IMR-90 (cell line): ENCODE results near the gene SLC25A44. TPM values are rescaled to one million over a fixed set of nuclear protein-coding genes. Genes with fewer than 3 reads are reported as not detected.
A peak's percentile ranks its signal among the peaks of the same experiment; 100 is the strongest.

Experiments
- ATAC-seq: fragments of 200-7000 bp; cut with Tn5 transposase; 2 replicates; pipeline ENCODE4 v1.9.1; 2020; ENCODE audit warnings: low read depth, mild to moderate bottlenecking, moderate library complexity
- BruUV-seq: library from RNA; stranded (reverse); fragments of 400-500 nt; replicated peaks from 2 replicates; lab custom pipeline; 2021; lab: Mats Ljungman, UMichigan
- CTCF ChIA-PET: fragments of 300-600 bp; formaldehyde crosslinking; extraction: SDS; loops from one replicate; lab custom pipeline; 2021; ENCODE audit warnings: antibody characterized with exemption; lab: Yijun Ruan, JAX
- POLR2A ChIA-PET: fragments of 300-600 bp; sonication (Branson Sonifier 250); formaldehyde crosslinking; loops from one replicate; lab custom pipeline; 2022; ENCODE audit warnings: antibody characterized with exemption; ENCODE audit not compliant: unreplicated experiment; lab: Charles Lee
- DNase-seq: peaks from one replicate; pipeline ENCODE4 v3.0.0; 2013
- H2AFZ ChIP-seq: replicated peaks from 2 replicates; pipeline ENCODE3; 2013; ENCODE audit warnings: low read length, mild to moderate bottlenecking; ENCODE audit not compliant: poor library complexity
- H2AK5ac ChIP-seq: 2 replicates; pipeline ENCODE4 v1.6.1; 2013; ENCODE audit warnings: low read depth, low read length, inconsistent platforms
- H2AK9ac ChIP-seq: replicated peaks from 2 replicates; pipeline ENCODE3; 2013; ENCODE audit warnings: mild to moderate bottlenecking, low read depth, low read length, moderate library complexity; ENCODE audit not compliant: poor library complexity
- H2BK120ac ChIP-seq: 2 replicates; pipeline ENCODE4 v1.6.1; 2013; ENCODE audit warnings: low read depth, low read length, inconsistent platforms
- H2BK15ac ChIP-seq: 3 replicates; pipeline ENCODE4 v1.6.1; 2013; ENCODE audit warnings: low read depth, low read length, inconsistent platforms
- H2BK20ac ChIP-seq: 2 replicates; pipeline ENCODE4 v1.6.1; 2013; ENCODE audit warnings: low read depth, mild to moderate bottlenecking, inconsistent platforms, low read length, moderate library complexity
- H2BK5ac ChIP-seq: 2 replicates; pipeline ENCODE4 v1.6.1; 2013; ENCODE audit warnings: mild to moderate bottlenecking, low read depth, low read length, inconsistent platforms; ENCODE audit not compliant: poor library complexity, severe bottlenecking
- H3K14ac ChIP-seq: replicated peaks from 2 replicates; pipeline ENCODE4 v1.6.1; 2013; ENCODE audit warnings: low read depth, low read length, inconsistent platforms
- H3K18ac ChIP-seq: 2 replicates; pipeline ENCODE4 v1.6.1; 2013; ENCODE audit warnings: low read depth, low read length, control low read depth
- H3K23ac ChIP-seq: 2 replicates; pipeline ENCODE4 v1.6.1; 2013; ENCODE audit warnings: low read depth, low read length, inconsistent platforms
- H3K27ac ChIP-seq: 2 replicates; pipeline ENCODE4 v1.5.1; 2013; ENCODE audit warnings: mild to moderate bottlenecking, control low read depth, low read length; ENCODE audit not compliant: insufficient read depth
- H3K27me3 ChIP-seq: 2 replicates; pipeline ENCODE4 v1.6.1; 2013; ENCODE audit warnings: low read length; ENCODE audit not compliant: control insufficient read depth, insufficient read depth
- H3K36me3 ChIP-seq: 2 replicates; pipeline ENCODE4 v1.6.1; 2013; ENCODE audit warnings: low read length, mixed read lengths; ENCODE audit not compliant: control insufficient read depth, insufficient read depth
- H3K4ac ChIP-seq: 2 replicates; pipeline ENCODE4 v1.6.1; 2013; ENCODE audit warnings: low read depth, low read length, inconsistent platforms
- H3K4me1 ChIP-seq: 2 replicates; pipeline ENCODE4 v1.6.1; 2013; ENCODE audit warnings: low read length, mixed read lengths; ENCODE audit not compliant: control insufficient read depth, insufficient read depth
- H3K4me2 ChIP-seq: 2 replicates; pipeline ENCODE4 v1.6.1; 2013; ENCODE audit warnings: low read depth, mild to moderate bottlenecking, control low read depth, low read length, moderate library complexity
- H3K4me3 ChIP-seq: 2 replicates; pipeline ENCODE4 v1.5.1; 2013; ENCODE audit warnings: low read depth, mild to moderate bottlenecking, control low read depth, low read length, moderate library complexity; ENCODE audit not compliant: insufficient read depth
- H3K56ac ChIP-seq: 2 replicates; pipeline ENCODE4 v1.6.1; 2013; ENCODE audit warnings: low read length, inconsistent platforms; ENCODE audit not compliant: insufficient read depth; ENCODE audit errors: extremely low read depth
- H3K79me1 ChIP-seq, 2 experiments: 2 replicates each; pipeline ENCODE4 v1.6.1; 2013; ENCODE audit warnings: low read length in 2 of 2, inconsistent platforms in 1 of 2, low read depth in 1 of 2
- H3K9ac ChIP-seq: 2 replicates; pipeline ENCODE4 v1.6.1; 2013; ENCODE audit warnings: low read depth, low read length, control low read depth
- H3K9me1 ChIP-seq: 2 replicates; pipeline ENCODE4 v1.6.1; 2013; ENCODE audit warnings: low read length, inconsistent platforms; ENCODE audit not compliant: insufficient read depth
- H3K9me3 ChIP-seq: 2 replicates; pipeline ENCODE4 v1.6.1; 2013; ENCODE audit warnings: low read length; ENCODE audit not compliant: control insufficient read depth, insufficient read depth
- H4K20me1 ChIP-seq: 2 replicates; pipeline ENCODE4 v1.6.1; 2013; ENCODE audit warnings: low read length, inconsistent platforms; ENCODE audit not compliant: insufficient read depth
- H4K5ac ChIP-seq: 2 replicates; pipeline ENCODE4 v1.6.1; 2013; ENCODE audit warnings: mild to moderate bottlenecking, low read depth, low read length, control low read depth
- H4K8ac ChIP-seq, 2 experiments: 2 replicates each; pipeline ENCODE4 v1.6.1; 2013; ENCODE audit warnings: low read depth in 2 of 2, low read length in 2 of 2, control low read depth in 1 of 2, inconsistent platforms in 1 of 2
- H4K91ac ChIP-seq: 2 replicates; pipeline ENCODE4 v1.6.1; 2013; ENCODE audit warnings: low read depth, low read length, inconsistent platforms; ENCODE audit not compliant: insufficient read depth
- BHLHE40 ChIP-seq: fragments of 150-350 bp; IDR thresholded peaks from 2 replicates; pipeline ENCODE4 v1.6.1; 2016; ENCODE audit warnings: mild to moderate bottlenecking, low read depth, low read length
- FOS ChIP-seq: fragments of 150-350 bp; IDR thresholded peaks from 2 replicates; pipeline ENCODE4 v1.6.1; 2016; ENCODE audit warnings: low read depth, low read length
- NFE2L2 ChIP-seq: fragments of 150-350 bp; IDR thresholded peaks from 2 replicates; pipeline ENCODE4 v1.6.1; 2016; ENCODE audit warnings: low read depth, mild to moderate bottlenecking, low read length
- RAD21 ChIP-seq: IDR thresholded peaks from 2 replicates; pipeline ENCODE4 v1.6.1; 2012; ENCODE audit warnings: low read length, improper control_type of control experiment
- RCOR1 ChIP-seq: IDR thresholded peaks from 2 replicates; pipeline ENCODE4 v1.6.1; 2012; ENCODE audit warnings: mild to moderate bottlenecking, low read length, improper control_type of control experiment; ENCODE audit not compliant: insufficient replicate concordance
- WGBS, 2 experiments: methylation state at CpG; one replicate each; pipeline versions ENCODE4 v1.1.5 to v1.1.7; 2013; ENCODE audit warnings: missing lambda C conversion rate in 2 of 2; ENCODE audit not compliant: insufficient read length in 1 of 2; ENCODE audit errors: extremely low coverage in 2 of 2; 5-methylcytosine and 5-hydroxymethylcytosine counted together
- dilution Hi-C: fragments of 300-500 bp; cut with HindIII; formaldehyde crosslinking; loops from one replicate; pipeline ENCODE4 v1.14.3; 2018; ENCODE audit warnings: low sequenced_read_pairs; ENCODE audit not compliant: unreplicated experiment
- in situ Hi-C: fragments of 300-500 bp; cut with MboI; formaldehyde crosslinking; loops from 3 replicates; pipeline ENCODE4 v1.14.3; 2019; ENCODE audit warnings: low sequenced_read_pairs, inconsistent platforms, mixed read lengths
- intact Hi-C: fragments of 100-400 bp; cut with micrococcal nuclease; formaldehyde crosslinking; loops from 2 replicates; pipeline ENCODE4 v1.10.0; 2022
- polyA plus RNA-seq, 3 experiments: library from polyadenylated mRNA; depleted of rRNA; stranded (reverse); fragments of >200 nt; gene quantifications; 2 replicates each; pipeline ENCODE4 v1.2.3, GENCODE V29; 2012; ENCODE audit warnings: low replicate concordance in 1 of 3
- total RNA-seq: library from RNA; depleted of rRNA; stranded (reverse); fragments of >200 nt; gene quantifications from 2 replicates; pipeline ENCODE4 v1.2.3, GENCODE V29; 2012
- TF ChIP-seq, protein P1 (sequence below): fragments of 150-350 bp; IDR thresholded peaks from 2 replicates; pipeline ENCODE4 v1.6.1; 2016; ENCODE audit warnings: low read depth, mild to moderate bottlenecking, low read length, moderate library complexity, borderline replicate concordance

The SLC25A44 gene
- total and polyA plus RNA-seq, 2 of the 4 experiments (the other 2 are of a cell fraction) = 12.7 to 20.2 TPM

GRCh38 chr1:156213644-156213966 is 19.7 kb downstream of the SLC25A44 start:
- dilution Hi-C loops (no loop called here), intact Hi-C loops (no loop called here), in situ Hi-C loops (loop anchor here (5.0 kb wide), 1 partner anchor 51 kb away; no protein-coding TSS in a partner anchor)
- Histone ChIP-seq H2BK20ac (no peak overlapping the region), H3K9ac (peak overlapping the region; percentile 60), H2AK9ac (no peak overlapping the region), H2AK5ac (0 out of 2 replicates have a peak overlapping the region, but pooled peaks have one; percentile 5), H2BK15ac (no peak overlapping the region), H2BK5ac (peak overlapping the region; percentile 52), H4K8ac (peak overlapping the region; percentile 34 to 98), H3K27ac (peak overlapping the region; percentile 42), H3K36me3 (peaks cover 14% of the 10 kb centered on the region), H3K14ac (peak overlapping the region; percentile 85), H4K91ac (0 out of 2 replicates have a peak overlapping the region, but pooled peaks have one; percentile 59), H3K23ac (peak overlapping the region; percentile 71; the same call in 1 of the 2 replicates), H3K27me3 (no peaks in the 10 kb centered on the region), H3K79me1 (peaks cover 12 to 40% of the 10 kb centered on the region in 2 experiments), H3K4ac (peak overlapping the region; percentile 45), H3K4me1 (0 out of 2 replicates have a peak, but pooled peaks cover 2% of the 10 kb centered on the region), H3K18ac (no peak overlapping the region), H3K4me3 (peak overlapping the region; percentile 74), H2BK120ac (no peak overlapping the region), H3K9me1 (0 out of 2 replicates have a peak, but pooled peaks cover 5% of the 10 kb centered on the region), H3K56ac (peak overlapping the region; percentile 52; the same call in 1 of the 2 replicates), H4K5ac (peak overlapping the region; percentile 44; the same call in 1 of the 2 replicates), H3K4me2 (peak overlapping the region; percentile 86), H2AFZ (peak overlapping the region; percentile 99), H4K20me1 (no peaks in the 10 kb centered on the region), H3K9me3 (no peaks in the 10 kb centered on the region)
- no peak for DNase-seq
- no TSS peak for BruUV-seq
- no peak for TF ChIP-seq RAD21
- TF ChIP-seq RCOR1 = no peak
- TF ChIP-seq, protein P1, sequence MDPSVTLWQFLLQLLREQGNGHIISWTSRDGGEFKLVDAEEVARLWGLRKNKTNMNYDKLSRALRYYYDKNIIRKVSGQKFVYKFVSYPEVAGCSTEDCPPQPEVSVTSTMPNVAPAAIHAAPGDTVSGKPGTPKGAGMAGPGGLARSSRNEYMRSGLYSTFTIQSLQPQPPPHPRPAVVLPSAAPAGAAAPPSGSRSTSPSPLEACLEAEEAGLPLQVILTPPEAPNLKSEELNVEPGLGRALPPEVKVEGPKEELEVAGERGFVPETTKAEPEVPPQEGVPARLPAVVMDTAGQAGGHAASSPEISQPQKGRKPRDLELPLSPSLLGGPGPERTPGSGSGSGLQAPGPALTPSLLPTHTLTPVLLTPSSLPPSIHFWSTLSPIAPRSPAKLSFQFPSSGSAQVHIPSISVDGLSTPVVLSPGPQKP = no peak
- no peak for TF ChIP-seq BHLHE40
- no peak for TF ChIP-seq FOS
- TF ChIP-seq NFE2L2 = no peak
- ChIA-PET CTCF (interaction anchor here (1.4 to 1.6 kb wide), 3 partner anchors 12 to 84 kb away, joined by 3 to 11 read pairs (median 4); no protein-coding TSS in a partner anchor), POLR2A (interaction anchor here (1.0 to 1.9 kb wide), 3 partner anchors 11 to 20 kb away, joined by 3 to 16 read pairs (median 3); partner anchors contain the start of gene SLC25A44)
- WGBS, 2 experiments = 27% methylated on average over 3 of the region's 11 CpGs; no CpG with 5 or more reads in 1 of the 2 experiments
- no peak for ATAC-seq
